HG02852 (cell line): Measurements from ENCODE around the gene WIPF1.

Experiments used
- ATAC-seq: cut with Tn5 transposase; IDR thresholded peaks from one replicate; pipeline ENCODE4 v1.9.1; 2021; ENCODE audit warnings: mild to moderate bottlenecking, moderate library complexity; ENCODE audit not compliant: unreplicated experiment

WIPF1 gene, protein sequence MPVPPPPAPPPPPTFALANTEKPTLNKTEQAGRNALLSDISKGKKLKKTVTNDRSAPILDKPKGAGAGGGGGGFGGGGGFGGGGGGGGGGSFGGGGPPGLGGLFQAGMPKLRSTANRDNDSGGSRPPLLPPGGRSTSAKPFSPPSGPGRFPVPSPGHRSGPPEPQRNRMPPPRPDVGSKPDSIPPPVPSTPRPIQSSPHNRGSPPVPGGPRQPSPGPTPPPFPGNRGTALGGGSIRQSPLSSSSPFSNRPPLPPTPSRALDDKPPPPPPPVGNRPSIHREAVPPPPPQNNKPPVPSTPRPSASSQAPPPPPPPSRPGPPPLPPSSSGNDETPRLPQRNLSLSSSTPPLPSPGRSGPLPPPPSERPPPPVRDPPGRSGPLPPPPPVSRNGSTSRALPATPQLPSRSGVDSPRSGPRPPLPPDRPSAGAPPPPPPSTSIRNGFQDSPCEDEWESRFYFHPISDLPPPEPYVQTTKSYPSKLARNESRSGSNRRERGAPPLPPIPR

GRCh38 chr2:174597345-174598047 is at the start of gene WIPF1:
TSS of gene WIPF1 (minus strand) at chr2:174597804. CDS start at chr2:174585573, 12,231 bp downstream.
- ATAC-seq, result peak; percentile 47

DNA sequence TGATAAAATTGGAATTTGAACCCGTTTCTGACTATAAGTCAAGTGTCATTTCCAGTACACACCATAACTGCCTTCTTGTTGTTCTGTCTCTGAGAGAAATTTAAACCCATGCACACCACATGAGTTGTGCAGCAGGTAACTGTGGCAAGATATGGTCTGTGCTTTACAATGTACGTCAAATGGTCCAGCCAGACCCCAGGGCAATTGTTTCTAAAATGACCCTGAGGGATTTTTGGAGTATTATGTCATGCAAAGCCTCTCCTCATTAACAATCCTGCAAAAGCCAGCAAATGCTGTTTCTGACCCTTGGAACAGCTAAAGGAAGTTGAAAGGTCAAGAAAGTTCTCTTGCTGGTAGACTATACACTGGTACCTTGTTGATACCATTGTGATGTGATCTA is 47.7 kb upstream of the WIPF1 start:
- no peak for ATAC-seq

DNA sequence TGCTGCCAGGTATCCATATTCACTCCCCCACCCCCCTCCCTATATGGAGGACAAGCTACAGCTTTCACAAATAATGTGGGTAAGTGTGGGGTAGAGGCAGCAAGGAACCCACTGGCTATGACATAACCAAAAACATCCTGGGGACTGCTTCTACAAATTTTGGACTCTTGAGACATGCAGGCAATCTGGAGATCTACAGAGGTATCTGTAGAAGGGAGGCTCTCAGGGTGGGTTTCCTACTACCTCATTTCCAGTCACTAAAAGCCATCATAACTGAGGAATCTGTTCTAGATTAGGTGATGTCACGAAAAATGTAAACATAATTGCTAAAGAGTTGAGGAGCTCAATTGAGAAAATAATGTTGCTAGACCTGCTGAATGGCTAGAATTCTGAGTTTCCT is 46.8 kb upstream of the WIPF1 start:
- ATAC-seq, result no peak

- ATAC-seq, result no peak
Observed at GRCh38 chr2:174643356-174643755, 45.8 kb upstream of the WIPF1 start.

GRCh38 chr2:174641168-174641567 is 43.6 kb upstream of the WIPF1 start:
- no peak for ATAC-seq

GRCh38 chr2:174636987-174637386 is 39.4 kb upstream of the WIPF1 start:
- no peak for ATAC-seq

DNA sequence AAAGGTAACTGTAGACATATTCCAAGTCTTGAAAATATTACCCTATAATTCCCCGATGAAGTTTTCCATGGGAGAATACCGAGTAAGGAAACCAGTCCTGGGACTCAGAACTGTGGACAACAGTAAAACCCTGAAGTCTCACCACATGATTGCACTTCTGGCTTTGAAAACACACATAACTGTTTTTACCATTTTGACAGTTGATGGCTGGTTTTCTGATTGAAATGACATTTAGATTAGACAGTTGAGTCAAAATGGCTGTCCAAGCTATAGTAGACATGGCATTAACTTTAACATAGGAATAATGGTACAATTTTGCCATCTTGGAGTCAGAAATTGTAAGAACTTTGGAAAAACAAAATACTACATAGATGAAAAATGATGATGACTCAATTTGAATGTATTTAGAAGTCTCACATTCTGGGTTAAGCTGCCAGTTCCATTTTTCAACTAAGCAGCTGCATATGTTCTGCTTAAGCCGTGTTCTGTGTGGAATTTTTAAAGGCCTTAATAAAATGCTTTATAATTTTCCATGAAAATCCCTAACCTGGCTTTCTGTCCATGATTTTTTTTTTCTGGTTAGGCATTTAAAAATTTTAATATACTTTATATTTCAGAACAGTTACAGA is 38.3 kb upstream of the WIPF1 start:
- ATAC-seq, result no peak

DNA sequence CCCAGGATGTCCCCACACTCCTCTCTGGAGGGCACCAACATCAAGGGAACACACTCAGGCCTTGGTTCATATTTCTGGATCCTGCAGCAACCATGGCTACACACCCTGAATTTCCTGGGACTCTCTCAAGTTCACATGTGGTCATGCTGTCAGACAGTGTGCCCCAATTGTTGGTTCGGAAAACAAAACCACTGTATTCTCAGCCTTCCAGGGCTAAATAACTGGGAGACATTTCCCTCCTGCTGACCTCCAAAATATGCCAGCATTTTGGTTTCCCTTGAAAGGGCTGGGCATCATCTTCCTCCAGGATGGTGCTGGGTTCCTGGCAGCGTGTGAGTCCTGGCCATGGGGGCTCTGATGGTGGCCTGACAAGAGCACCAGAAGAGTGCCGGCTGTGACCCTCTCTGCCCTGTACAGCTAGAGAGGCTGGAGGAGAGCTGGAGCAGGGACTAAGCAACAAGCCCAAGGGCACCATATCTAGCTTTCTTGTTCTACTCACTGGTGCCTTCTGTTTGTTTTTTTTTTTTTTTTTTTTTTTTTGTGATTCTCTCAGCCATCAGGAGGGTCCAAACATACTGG is 37.5 kb upstream of the WIPF1 start:
- ATAC-seq, result no peak

DNA sequence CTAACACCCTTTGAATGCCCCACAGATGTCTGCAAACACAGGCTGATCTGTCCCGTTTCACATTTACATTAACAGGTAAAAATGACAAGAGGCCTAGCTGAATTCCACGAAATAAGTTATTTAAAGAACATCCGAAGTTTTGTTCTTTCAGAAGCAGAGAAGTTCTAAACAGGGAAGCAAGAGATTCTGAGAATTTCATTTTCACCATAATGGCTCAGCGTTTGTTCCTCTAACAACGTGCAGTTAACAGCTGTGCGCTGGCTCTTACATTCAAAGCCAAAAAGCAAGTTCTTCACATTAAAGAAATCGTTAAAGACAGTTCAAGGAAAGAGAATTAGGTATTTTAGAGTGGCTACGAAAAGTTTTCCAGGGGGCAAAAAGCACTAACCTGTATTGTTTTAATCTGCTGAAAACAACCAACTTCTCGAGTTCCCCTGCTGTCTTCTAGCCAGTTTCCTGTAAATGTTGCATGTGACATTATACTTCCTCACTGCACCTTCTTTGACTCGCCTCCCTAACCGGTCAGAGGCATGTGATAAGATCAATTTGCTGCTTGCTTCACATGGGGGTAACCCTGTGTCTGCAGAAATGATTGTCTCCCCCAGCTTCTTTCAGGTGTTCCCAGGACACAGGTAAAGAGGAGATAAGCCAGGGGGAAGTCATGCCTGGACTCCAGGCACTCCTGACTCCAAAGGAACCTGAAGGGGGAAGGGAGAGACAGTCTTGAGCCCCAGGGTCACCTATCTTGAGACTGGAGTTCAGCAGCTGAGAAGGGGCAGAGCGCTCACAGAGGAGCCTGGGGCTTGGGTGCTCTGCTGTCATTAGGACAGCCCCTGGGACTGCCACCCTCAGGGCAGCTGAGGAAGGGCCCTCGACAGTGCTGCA is 36.8 kb upstream of the WIPF1 start:
- ATAC-seq, result peak; percentile 69

GRCh38 chr2:174633623-174633930 is 36.0 kb upstream of the WIPF1 start:
- no peak for ATAC-seq

- ATAC-seq, result peak; percentile 33
Observed at GRCh38 chr2:174632841-174633622, 35.4 kb upstream of the WIPF1 start.

DNA sequence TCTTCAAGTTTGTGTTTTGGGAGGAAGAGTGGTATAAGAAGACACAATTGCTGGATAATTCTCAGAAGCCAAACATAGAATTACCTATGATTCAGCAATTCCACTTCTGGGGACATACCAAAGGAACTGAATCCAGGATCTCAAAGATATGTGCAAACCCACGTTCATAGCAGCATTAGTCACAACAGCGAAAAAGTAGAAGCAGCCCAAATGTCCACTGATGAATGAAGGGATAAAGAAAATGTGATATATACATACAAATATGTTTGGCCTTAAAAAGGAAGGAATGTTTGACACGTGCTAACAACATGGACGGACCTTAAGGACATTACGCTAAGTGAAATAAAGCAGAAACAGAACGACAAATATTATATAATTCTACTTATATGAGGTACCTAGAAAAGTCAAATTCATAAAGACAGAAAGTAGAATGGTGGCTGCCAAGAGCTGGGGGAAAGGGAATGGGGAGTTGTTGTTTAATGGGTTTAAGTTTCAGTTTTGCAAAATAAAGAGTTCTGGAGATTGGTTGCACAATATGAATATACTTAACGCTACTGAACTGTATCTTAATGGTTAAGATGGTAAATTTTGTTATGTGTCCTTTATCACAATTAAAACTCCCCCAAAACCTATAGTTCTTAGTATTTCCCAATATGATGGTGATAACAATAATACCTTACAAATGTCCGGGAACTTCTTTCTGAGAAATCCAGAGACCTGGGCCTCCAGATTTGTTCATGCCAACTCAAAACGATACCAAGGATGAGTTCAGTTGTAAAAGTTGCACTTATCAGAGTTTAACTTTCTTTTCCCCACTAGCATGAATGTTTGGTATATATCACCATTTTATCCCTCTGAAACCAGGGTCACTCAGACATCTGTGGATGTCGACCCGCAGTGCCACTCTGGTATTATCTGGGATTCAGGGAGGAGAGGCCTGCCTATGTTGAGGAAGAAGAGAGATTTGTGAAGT is 33.7 kb upstream of the WIPF1 start:
- ATAC-seq, result no peak

GRCh38 chr2:174630107-174630506 is 32.5 kb upstream of the WIPF1 start:
- ATAC-seq, result no peak

- ATAC-seq, result no peak
Observed at GRCh38 chr2:174629506-174629905, 31.9 kb upstream of the WIPF1 start.

- ATAC-seq, result no peak
Observed at GRCh38 chr2:174628528-174629169, 31.0 kb upstream of the WIPF1 start.

DNA sequence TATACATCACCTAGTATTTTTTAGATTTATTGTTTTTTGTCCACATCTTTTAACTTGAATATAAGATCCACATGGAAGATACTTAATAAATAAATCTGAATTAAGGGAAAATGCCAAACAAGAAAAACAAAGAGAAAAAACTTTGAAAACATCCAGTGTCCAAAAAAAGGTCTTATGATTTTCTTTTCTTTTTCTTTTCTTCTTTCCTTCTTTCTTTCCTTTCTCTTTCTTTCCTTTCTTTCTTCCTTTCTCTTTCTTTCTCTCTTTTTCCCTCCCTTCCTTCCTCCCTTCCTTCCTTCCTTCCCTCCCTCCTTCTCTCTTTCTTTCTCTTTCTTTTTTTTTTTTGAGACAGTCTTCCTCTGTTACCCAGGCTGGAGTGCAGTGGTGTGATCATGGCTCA is 29.6 kb upstream of the WIPF1 start:
- no peak for ATAC-seq

GRCh38 chr2:174624895-174625430 is 27.4 kb upstream of the WIPF1 start:
- ATAC-seq, result no peak

DNA sequence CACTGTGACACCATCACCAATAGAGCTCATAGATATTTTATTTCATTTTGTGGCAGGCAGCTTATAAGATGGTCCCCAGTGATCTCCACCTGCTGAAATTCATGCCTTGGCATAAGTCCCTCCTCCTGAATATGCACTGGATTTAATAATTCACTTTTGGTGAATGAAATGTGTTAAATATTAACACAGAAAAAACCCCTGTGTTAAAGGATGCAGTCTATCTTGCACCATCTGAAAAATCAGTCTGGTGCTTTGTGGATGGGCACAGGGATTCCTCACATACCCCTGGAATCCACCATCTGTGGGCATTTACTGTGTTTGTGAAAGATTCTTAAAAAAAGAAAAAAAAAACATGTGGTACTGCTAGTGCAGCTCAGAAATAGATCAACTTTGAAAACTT is 26.1 kb upstream of the WIPF1 start:
- no peak for ATAC-seq
